Endometrium (tissue), 2 donors: ENCODE results near the gene SPINK6.

ENCODE experiments used
- FAIRE-seq: peaks from 2 replicates; lab custom pipeline; 2012; peaks lifted over from hg19 to GRCh38; lab: Jason Lieb, UNC
- donor health status: control.
- donor health status: control.

The SPINK6 gene

DNA sequence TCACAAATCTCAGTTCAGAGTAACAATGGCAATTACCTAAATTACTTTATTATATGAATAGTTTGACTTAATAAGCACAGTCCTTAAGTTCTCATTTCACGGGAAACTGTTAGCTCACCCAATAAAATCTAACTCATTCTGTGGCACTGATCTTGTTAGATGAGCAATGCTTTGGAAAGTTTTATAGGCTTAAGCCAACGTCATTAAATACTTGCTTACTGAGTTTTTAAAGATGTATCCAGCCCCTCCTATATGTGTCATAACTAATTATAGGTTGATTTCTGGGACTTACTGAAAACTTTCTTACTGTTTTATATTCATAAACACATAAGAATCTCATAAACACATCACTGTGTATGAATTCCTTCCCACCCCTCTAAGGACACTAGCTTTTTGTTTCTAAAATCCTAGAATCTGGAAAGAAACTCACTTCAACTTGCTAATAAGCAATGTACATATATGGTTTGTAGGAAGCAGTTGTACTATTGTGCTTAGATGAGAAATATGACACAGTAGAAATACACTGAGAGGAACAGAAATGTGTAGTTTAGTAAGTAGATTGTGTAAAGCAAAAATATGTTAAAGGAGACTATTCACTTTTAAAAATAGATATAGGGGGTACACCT, 21.4 kb downstream of the SPINK6 start:
- FAIRE-seq: no peak

- FAIRE-seq: no peak
Measured at GRCh38 chr5:148228392-148228984, 25.6 kb downstream of the SPINK6 start.

DNA sequence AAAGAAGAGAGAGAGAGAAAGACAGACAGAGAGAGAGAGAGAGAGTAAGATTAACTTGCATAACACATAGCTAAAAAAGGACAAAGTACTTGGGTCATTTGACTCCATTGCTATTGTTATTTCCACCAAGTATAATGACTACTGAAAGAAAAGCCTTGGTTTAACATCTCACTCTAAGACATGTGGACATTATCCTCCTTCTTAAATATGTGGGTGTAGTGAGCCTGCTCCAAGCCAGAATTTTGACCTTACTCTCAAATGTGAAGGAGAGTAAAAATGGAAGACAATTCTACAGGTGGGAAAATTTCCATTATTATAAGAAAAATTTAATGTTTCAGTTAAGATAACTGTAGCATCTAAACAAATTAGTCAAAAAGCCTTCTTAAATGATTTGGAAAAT, 27.0 kb downstream of the SPINK6 start:
- FAIRE-seq: no peak

GRCh38 chr5:148230240-148230639, 27.4 kb downstream of the SPINK6 start:
- no peak for FAIRE-seq

DNA sequence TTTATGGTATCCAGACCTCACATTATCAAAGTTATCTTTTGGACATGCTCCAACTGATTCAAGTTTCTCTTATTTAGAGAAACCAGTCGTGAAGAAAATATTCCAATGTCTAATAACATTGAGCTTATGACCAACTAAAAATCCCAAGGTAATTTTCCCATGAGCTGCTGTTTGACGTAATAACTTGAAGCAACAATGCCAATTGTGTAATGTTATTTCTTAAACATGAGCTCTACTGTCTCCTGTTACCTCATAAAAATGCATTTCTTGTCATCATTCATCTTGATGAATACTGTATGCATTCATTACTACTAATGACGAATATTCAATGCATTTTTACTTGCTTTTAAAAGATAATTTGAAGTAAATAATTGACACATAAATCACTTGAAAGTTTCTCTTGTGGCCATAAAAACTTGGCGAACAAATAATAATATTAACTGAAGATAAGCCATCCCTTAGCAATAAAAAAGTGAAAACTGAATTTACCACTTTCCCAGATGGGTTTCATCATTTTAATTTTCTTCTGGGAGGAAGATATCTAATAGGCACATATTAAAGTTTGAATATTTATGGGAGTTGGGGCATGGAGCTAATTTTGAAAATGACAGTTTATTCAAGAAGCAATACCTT, 35.1 kb downstream of the SPINK6 start:
- FAIRE-seq: peak; percentile 4

DNA sequence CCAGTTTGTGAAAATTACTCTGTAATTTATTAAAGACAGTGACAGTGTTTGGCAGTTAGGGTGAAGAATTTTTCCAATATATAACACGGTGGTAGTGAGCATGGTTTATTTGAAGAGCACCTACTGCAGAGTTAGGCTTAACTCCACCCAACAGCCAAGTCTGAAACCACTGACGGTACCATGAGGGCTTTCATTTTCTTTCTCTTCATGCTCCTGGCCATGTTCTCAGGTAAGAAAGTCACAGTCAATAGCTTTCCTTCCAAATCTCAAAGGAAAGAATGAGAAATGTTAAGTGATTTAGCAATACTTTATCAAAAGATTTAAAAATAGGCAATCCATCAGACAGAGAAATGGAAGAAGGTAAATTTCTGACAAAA, 35.6 kb downstream of the SPINK6 start, which contains the start of gene MARCOL:
Gene MARCOL (plus strand): TSS at position 108 of the 377 bp plus-strand sequence. CDS start 73 bp downstream, at position 181.
- FAIRE-seq: no peak

DNA sequence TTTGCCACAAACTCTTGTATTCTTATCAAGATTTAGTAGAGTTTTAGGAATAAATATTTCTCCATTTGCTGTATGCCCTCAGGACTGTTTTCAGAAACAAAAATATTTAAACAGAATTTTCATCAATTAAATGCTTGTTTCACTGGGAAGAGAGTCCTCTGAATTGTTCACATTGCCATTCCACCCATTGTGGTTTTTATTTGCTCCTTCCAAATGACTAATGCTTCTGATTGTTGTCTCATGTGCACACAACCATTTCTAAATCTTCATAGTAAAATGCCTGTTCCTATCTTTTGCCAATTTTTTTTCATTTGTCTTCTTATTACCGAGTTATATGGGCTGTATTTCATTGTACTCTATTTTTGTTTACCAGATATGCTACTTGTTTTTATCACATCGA, 46.1 kb downstream of the SPINK6 start:
- peak; percentile 63 for FAIRE-seq

- FAIRE-seq: no peak
Measured at GRCh38 chr5:148255456-148255855, 52.6 kb downstream of the SPINK6 start.

- no peak for FAIRE-seq
Measured at GRCh38 chr5:148259288-148259687, 56.4 kb downstream of the SPINK6 start.

GRCh38 chr5:148261221-148261620, 58.4 kb downstream of the SPINK6 start:
- no peak for FAIRE-seq
